NCI-H524 (cell line): ENCODE measurements around the gene OR2D2.
"Not testable (repeated sequence)": the region's sequence is repeated elsewhere in the genome, so short reads cannot be mapped to it uniquely, and the experiment has no call there.

Experiments used
- DNase-seq, 2 experiments: peaks; one replicate each; lab custom pipeline; 2025; lab: John Stamatoyannopoulos, UW

OR2D2 gene

DNA sequence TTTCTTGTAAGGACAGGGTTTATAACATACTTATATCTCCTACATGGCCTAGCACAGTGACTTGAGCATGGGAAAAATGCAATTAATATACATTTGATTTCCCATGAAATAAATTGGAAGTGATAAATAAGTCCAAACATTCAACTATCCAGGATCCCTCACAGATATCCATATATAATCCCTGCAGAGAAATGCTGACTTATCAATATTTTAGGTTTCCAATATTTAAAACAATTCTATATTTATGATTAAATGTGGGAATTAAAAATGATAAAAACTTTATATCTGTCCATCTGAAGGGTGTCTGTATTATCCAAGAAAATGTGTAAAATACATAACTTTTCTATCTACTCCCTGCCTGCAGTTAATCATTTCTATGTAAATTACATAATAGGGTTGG, 9.5 kb downstream of the OR2D2 start:
- DNase-seq: no peak

DNA sequence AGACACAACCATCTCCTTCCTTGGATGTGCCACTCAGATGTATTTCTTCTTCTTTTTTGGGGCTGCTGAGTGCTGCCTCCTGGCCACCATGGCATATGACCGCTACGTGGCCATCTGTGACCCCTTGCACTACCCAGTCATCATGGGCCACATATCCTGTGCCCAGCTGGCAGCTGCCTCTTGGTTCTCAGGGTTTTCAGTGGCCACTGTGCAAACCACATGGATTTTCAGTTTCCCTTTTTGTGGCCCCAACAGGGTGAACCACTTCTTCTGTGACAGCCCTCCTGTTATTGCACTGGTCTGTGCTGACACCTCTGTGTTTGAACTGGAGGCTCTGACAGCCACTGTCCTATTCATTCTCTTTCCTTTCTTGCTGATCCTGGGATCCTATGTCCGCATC, 15.4 kb downstream of the OR2D2 start:
- no peak for DNase-seq

DNA sequence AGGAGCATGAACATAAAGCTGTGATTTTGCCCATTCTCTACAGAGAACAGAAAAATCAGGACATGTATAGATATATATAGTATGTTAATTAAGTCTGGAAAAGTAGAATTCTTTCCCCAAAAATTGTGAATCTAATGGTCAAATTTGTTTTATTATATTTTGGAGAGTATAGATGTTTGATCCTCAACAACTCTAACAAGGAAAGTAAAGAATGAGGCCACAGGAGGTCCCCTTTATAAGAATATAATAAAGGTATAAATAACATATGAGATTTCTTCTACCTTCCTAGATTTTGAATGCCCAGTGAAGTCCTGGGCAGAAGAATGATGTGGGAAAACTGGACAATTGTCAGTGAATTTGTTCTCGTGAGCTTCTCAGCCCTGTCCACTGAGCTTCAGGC, 16.0 kb downstream of the OR2D2 start, which contains the start of gene OR10A4:
OR10A4 (plus strand) TSS at position 301 of the 400 bp plus-strand sequence; CDS start at position 324, 23 bp downstream.
- no peak for DNase-seq

DNA sequence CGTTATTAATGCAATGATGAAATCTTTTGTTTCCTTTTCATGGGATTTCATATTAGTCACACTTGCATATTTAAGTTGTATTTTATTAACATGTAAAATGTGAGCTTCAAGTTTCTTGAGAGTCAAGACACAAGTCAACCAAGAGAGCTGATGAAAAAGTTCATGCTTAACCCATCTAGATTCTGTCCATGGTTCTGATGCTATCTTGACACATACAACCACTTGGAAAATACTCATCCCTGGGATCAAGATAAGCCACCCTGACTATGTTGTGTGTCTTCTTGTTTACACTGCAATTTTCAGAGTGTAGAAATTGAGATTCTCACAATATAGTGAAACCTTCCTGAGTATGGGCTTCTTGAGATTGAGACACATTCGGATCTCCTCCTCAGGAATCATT, 16.5 kb downstream of the OR2D2 start:
- DNase-seq: no peak

DNA sequence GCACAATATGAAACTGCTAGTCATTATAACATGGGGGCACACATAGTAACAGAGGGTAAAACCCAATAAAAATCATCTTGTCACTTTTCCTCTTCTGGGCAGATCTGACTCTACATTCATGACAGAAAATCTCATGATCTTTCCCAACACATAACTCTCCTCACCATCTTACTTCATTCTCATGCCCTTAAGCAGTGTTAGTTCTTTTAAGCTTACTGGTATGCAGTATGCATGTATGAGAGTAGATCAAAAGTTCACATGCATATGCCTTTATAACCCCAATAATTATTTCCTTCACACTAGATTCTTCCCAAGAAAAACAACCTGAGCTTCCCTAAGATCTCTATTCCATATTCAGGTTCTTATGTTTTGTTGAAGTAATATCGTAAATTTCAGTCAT, 21.0 kb downstream of the OR2D2 start:
- DNase-seq: no peak

DNA sequence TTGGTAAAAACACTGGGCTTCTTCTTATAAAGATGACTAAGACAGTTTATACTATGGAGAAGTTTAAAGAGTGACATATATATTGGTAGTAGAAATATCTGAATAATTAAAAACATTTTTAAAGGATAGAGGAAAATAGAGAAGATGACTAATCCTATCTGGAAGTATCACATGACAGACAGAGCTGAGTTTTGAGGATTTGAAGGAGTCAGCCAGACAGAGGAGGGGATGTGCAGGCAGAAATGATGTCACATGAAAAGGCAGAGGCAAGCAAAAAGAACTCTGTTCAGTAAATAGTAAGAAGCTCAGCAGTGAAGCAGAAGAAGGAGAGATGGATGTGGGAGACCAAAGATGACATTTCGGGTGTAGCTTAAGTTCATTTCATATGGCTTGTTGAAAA, 27.9 kb downstream of the OR2D2 start:
- no peak for DNase-seq

DNA sequence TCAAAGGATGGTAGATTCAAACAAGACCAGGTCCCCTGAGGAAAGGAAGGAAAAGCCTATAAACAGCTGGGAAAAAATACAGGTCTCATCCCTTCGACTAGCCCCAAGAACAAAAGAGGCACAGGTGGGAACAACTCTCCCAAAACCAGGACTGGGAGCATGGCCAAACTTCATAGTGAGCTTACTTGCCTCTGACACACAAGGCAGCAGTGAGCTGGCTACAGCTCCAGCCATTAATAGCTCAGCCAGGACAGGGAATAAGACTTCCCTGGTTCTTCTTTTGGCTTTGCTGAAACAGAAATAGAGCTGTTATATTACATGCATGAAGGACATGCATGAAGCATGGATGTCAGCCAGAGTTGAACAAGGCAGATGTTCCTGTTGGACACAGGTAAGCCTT, 29.3 kb downstream of the OR2D2 start, which contains the start of gene OR10A2:
OR10A2 (plus strand) TSS at position 97 of the 400 bp plus-strand sequence. CDS start 6,698 bp downstream, outside the sequence.
- no peak for DNase-seq

DNA sequence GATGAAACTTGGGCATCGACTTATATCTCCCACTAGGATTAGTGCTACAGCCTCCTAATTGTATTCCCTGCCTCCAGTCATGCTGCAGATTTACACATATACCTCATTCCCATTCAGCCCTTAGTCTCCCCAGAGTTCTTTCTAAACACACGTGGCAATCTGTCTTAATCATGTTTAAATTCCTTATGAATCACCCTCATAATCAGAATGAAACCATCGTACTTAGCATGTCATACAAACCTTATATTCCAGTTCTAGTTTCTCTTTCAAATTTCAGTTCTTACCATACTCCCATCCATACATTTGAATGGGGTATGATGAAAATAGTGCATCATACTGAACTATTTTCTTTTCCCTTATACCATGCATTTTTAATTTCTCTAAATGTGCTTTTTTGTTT, 35.4 kb downstream of the OR2D2 start:
- no peak for DNase-seq

DNA sequence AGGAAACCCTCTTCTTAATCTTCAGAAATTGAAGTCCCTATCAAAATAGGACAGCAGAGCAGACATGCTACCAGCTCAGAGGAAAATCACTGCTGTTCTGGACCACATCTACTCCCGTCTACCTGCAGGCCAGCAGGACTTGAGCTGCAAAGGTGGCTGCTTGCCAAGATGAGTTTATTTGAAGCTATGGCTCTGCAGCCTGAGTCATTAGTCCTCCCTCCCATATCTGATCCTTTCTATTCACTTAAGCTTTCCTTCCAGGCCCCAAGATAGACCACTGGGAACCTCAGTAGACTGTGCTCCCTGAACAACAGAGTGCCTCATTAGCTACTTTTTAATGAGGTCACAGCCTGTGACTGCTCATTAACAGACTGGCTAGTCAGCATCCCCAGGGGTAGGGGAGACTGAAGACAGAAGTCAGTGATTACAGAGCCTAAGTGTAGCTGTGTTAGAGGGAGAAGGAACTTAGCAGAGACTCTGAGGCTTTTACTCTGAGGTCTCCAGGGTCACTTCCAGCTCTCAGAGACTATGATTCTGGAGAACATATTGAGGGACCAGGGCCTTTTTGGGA, 36.2 kb downstream of the OR2D2 start:
- no peak for DNase-seq

DNA sequence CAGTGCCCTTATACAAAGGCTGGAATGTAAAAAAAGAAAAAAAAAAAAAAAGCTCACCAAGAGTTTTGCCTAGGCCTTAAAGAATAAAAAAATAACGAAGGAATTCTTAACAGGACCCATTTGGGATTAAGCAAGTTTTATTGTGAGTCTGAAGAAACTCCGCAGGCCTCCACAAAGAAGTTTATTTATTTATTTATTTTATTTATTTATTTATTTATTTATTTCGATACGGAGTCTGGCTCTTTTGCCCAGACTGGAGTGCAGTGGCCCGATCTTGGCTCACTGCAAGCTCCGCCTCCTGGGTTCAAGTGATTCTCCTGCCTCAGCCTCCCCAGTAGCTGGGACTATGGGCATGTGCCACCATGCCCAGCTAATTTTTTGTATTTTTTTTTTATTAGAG, 37.5 kb downstream of the OR2D2 start:
- not testable (repeated sequence) for DNase-seq

DNA sequence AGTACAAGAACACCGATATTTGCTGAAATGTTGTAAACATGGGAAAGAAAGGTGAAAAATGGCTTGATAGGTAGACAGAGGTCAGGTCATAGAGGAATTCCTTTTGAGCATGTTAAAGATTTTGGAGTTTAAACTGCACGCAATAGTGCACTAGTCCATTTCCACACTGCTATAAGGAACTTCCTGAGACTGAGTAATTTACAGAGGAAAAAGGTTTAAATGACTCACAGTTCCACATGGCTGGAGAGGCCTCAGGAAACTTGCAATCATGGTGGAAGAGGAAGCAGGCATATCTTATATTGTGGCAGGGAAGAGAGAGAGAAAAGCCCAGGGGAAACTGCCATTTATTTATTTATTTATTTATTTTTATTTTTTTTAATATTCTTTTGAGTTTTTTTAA, 41.8 kb downstream of the OR2D2 start:
- no peak for DNase-seq

DNA sequence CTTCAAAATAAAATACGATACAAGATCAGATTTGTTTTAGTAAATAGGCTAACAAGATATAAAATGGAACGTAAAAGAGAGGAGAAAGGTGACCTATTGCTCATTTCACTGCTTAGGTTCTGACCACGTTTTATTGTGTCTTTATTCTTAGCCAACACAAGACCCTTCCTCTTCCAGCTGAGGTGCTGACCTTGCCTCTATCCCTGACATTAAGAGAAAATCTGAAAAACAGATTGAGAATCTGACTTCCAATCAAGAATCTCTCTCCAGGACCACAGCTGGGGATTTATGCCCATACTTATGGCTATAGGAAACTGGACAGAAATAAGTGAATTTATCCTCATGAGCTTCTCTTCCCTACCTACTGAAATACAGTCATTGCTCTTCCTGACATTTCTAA, 46.9 kb downstream of the OR2D2 start, which contains the start of gene OR10A5:
OR10A5 (plus strand) TSS at position 301 of the 400 bp plus-strand sequence; CDS start at position 301, 0 bp downstream.
- DNase-seq: no peak

DNA sequence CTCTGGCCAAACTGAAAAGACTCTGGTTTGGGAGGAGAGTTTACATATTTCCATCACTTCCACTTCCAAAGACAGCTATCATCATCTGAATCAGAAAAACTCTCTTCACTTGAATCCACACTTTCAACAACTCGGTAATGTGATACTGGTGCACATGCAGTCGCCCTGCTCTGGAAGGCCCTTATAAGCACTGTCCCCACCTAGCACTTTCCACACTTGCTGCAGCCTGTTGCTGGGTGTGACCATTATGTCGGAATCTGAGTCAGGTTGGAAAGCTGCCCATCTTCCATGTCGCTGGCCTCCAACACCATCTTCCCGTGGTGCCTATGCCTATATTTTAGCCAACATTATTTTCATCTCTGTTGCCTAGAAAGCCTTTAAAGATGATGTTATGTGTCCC, 47.9 kb downstream of the OR2D2 start:
- no peak for DNase-seq

DNA sequence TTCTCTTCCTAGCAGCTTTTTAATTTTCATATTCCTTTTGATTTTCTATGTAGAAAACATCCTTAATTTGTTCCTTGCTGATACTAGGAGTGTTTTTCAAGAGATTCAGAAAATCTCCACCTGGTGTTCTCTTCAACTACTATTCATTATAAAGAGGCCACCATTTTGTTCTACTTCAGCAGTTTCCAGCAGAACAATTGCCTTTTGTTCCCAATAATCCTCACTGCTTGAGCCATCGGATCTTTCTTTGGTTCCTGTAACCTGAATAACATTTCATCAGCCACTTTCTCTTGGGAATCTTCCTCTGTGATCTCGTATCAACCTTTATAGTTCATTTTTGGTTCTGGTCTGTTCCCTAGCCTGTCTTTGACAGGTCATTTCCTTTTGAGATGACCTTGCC, 48.6 kb downstream of the OR2D2 start:
- DNase-seq: no peak

DNA sequence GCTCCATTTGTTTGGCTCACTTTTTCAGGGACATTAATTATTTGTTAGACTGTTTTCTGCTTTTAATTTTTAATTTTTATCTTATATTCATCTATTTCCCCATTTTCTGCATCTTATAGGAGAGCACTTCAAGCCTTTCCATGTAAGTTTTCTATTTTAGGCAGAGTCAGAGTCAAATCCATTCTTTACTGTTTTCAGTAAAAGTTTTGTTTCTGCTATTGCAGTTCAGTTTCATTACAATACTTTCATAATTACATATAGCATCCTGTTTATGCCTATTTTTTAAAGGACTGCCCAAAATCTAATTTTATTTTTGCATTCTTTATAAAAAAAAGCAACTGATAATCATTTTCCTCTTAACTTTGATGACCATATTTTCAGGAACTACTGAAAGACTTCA, 50.6 kb downstream of the OR2D2 start:
- no peak for DNase-seq
